Measurements from ENCODE around the gene TMBIM1. TPM values are rescaled to one million over a fixed set of nuclear protein-coding genes. Genes with fewer than 3 reads are reported as not detected.
"Not testable (repeated sequence)": the region's sequence is repeated elsewhere in the genome, so short reads cannot be mapped to it uniquely, and the experiment has no call there.

Gene TMBIM1
- total RNA-seq, 1 experiment from 2014 or later, result 11.2 TPM

GRCh38 chr2:218275371-218276072 is 16.8 kb downstream of the TMBIM1 start:
- Histone ChIP-seq H3K4me3 (no peak overlapping the region), H3K27ac (no peak overlapping the region), H3K9me3 (replicated peaks) (no peaks in the 10 kb centered on the region), H3K4me1 (peaks cover 6% of the 10 kb centered on the region), H3K27me3 (no peaks in the 10 kb centered on the region), H3K36me3 (peaks cover 9% of the 10 kb centered on the region; the same call in 1 of the 2 replicates)
- DNase-seq, result no peak

GRCh38 chr2:218274586-218274985 is 17.7 kb downstream of the TMBIM1 start:
- no peak for DNase-seq
- no peaks in the 10 kb centered on the region for H3K9me3 ChIP-seq (replicated peaks)
- H3K36me3 ChIP-seq, result peaks cover 9% of the 10 kb centered on the region; the same call in 1 of the 2 replicates
- H3K27ac ChIP-seq, result no peak overlapping the region
- peaks cover 6% of the 10 kb centered on the region for H3K4me1 ChIP-seq
- no peak overlapping the region for H3K4me3 ChIP-seq
- H3K27me3 ChIP-seq, result no peaks in the 10 kb centered on the region

- peaks cover 9% of the 10 kb centered on the region; the same call in 1 of the 2 replicates for H3K36me3 ChIP-seq
- no peak overlapping the region for H3K27ac ChIP-seq
- H3K4me1 ChIP-seq, result peaks cover 6% of the 10 kb centered on the region
- no peaks in the 10 kb centered on the region for H3K27me3 ChIP-seq
- H3K9me3 ChIP-seq (replicated peaks), result no peaks in the 10 kb centered on the region
- no peak for DNase-seq
- no peak overlapping the region for H3K4me3 ChIP-seq
These were observed 18.4 kb downstream of the TMBIM1 start for GRCh38 chr2:218273908-218274249.

- H3K9me3 ChIP-seq (replicated peaks); H3K36me3 ChIP-seq; H3K4me3 ChIP-seq; H3K27ac ChIP-seq; H3K27me3 ChIP-seq; DNase-seq; H3K4me1 ChIP-seq: not testable (repeated sequence)
These were observed 18.9 kb downstream of the TMBIM1 start for GRCh38 chr2:218273214-218273907.

- H3K9me3 ChIP-seq (replicated peaks), result no peaks in the 10 kb centered on the region
- H3K36me3 ChIP-seq, result peaks cover 9% of the 10 kb centered on the region; the same call in 1 of the 2 replicates
- H3K27me3 ChIP-seq, result no peaks in the 10 kb centered on the region
- peaks cover 6% of the 10 kb centered on the region for H3K4me1 ChIP-seq
- H3K4me3 ChIP-seq, result no peak overlapping the region
- H3K27ac ChIP-seq, result no peak overlapping the region
- peak; percentile 87 to 88 for DNase-seq
These were observed 19.6 kb downstream of the TMBIM1 start for GRCh38 chr2:218272531-218273212.

GRCh38 chr2:218271865-218272530 is 20.3 kb downstream of the TMBIM1 start:
- Histone ChIP-seq H3K27me3 (no peaks in the 10 kb centered on the region), H3K4me3 (no peak overlapping the region), H3K9me3 (replicated peaks) (no peaks in the 10 kb centered on the region), H3K4me1 (peaks cover 6% of the 10 kb centered on the region), H3K27ac (no peak overlapping the region), H3K36me3 (peaks cover 9% of the 10 kb centered on the region; the same call in 1 of the 2 replicates)
- no peak for DNase-seq

- Histone ChIP-seq H3K4me3 (peak overlapping the region; percentile 70), H3K27ac (no peak overlapping the region), H3K9me3 (replicated peaks) (no peaks in the 10 kb centered on the region), H3K27me3 (no peaks in the 10 kb centered on the region), H3K4me1 (peaks cover 6% of the 10 kb centered on the region), H3K36me3 (peaks cover 12% of the 10 kb centered on the region; the same call in 1 of the 2 replicates)
- DNase-seq, result no peak
These were observed 20.9 kb downstream of the TMBIM1 start for GRCh38 chr2:218271487-218271797.

GRCh38 chr2:218270721-218271486 is 21.4 kb downstream of the TMBIM1 start:
- peaks cover 12% of the 10 kb centered on the region for H3K36me3 ChIP-seq
- DNase-seq, result no peak

GRCh38 chr2:218269900-218270720 is 22.2 kb downstream of the TMBIM1 start, which contains the start of the genes AAMP and PNKD:
Gene AAMP (minus strand): TSS chr2:218270137. CDS start chr2:218270086, 51 bp downstream.
Gene PNKD (plus strand): TSS chr2:218270519. CDS start chr2:218270536, 17 bp downstream.
- peak within 1 kb of the TSS; percentile 42 for H3K27ac ChIP-seq

More at GRCh38 chr2:218270721-218271486, 21.4 kb downstream of the TMBIM1 start:
- H3K9me3 ChIP-seq (replicated peaks), result no peaks in the 10 kb centered on the region
- H3K27ac ChIP-seq, result peak overlapping the region; percentile 42
- H3K27me3 ChIP-seq, result no peaks in the 10 kb centered on the region
- H3K4me3 ChIP-seq, result peak overlapping the region; percentile 70
- H3K4me1 ChIP-seq, result peaks cover 6% of the 10 kb centered on the region

DNA sequence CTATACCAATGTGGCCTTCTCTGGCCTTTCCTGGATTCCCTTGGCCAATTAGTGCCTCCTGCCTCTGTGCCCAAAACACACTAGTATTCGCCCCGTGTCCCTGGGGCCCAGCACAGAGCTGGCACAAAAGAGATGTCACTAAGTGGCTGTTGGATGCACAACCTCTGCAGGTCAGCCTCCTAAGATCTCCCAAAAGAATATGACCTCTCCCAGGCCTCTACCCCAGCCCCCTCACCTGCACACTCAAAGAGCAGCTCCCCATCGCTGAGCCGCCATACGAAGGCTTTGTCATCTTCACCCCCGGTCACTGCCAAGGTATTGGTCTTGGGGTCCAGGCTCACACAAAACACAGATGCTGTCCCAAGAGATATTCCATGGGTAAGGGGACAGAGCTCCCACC is 25.0 kb downstream of the TMBIM1 start:
- Histone ChIP-seq H3K27me3 (no peaks in the 10 kb centered on the region), H3K4me3 (no peak overlapping the region), H3K27ac (no peak overlapping the region), H3K36me3 (peaks cover 6% of the 10 kb centered on the region), H3K9me3 (replicated peaks) (no peaks in the 10 kb centered on the region), H3K4me1 (peaks cover 6% of the 10 kb centered on the region)
- DNase-seq, result no peak

More at GRCh38 chr2:218269900-218270720, 22.2 kb downstream of the TMBIM1 start, which contains the start of the genes AAMP and PNKD:
- H3K27me3 ChIP-seq, result no peaks in the 10 kb centered on the region
- peak; percentile 99 for DNase-seq
- peaks cover 6% of the 10 kb centered on the region for H3K4me1 ChIP-seq
- peaks cover 13% of the 10 kb centered on the region for H3K36me3 ChIP-seq
- peak within 1 kb of the TSS; percentile 70 for H3K4me3 ChIP-seq
- H3K9me3 ChIP-seq (replicated peaks), result no peaks in the 10 kb centered on the region

GRCh38 chr2:218266316-218266979 is 25.9 kb downstream of the TMBIM1 start:
- no peak overlapping the region for H3K4me3 ChIP-seq
- no peak overlapping the region for H3K27ac ChIP-seq
- no peaks in the 10 kb centered on the region for H3K27me3 ChIP-seq
- peaks cover 6% of the 10 kb centered on the region for H3K36me3 ChIP-seq
- no peaks in the 10 kb centered on the region for H3K9me3 ChIP-seq (replicated peaks)
- no peak for DNase-seq
- peaks cover 11% of the 10 kb centered on the region for H3K4me1 ChIP-seq

DNA sequence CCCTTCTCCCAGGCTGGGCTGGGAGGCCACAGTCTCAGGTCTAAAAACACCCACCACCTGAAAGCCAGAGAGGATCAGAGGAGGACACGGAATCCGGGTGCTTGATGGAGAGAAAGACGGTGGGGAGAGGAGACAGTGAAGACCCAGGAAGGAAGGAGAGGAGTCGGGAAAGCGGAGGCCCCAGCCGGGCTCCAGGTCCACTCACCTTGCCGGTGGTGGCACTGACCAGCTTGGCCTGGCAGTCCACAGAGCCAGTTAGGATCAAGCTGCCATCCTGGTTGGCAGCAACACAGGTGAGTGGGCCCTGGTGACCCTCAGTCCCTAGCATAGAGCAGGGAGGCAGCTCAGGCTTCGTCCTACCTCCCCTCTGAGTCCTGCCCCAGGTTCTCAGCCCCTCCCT is 26.7 kb downstream of the TMBIM1 start:
- H3K9me3 ChIP-seq (replicated peaks), result no peaks in the 10 kb centered on the region
- DNase-seq, result no peak
- H3K27me3 ChIP-seq, result no peaks in the 10 kb centered on the region
- peaks cover 6% of the 10 kb centered on the region for H3K36me3 ChIP-seq
- H3K4me1 ChIP-seq, result peaks cover 14% of the 10 kb centered on the region; the same call in 1 of the 2 replicates
- H3K4me3 ChIP-seq, result no peak overlapping the region
- H3K27ac ChIP-seq, result no peak overlapping the region

Measured in SJCRH30 (cell line).